WTC11 (cell line): ENCODE data around the gene HYDIN.
"Not testable (repeated sequence)": the region's sequence is repeated elsewhere in the genome, so short reads cannot be mapped to it uniquely, and the experiment has no call there.

Experiments used
- CBFB ChIP-seq: sonication (generic); formaldehyde crosslinking; IDR thresholded peaks from 2 replicates; pipeline ENCODE4 v1.8.1; 2022; ENCODE audit warnings: mild to moderate bottlenecking, low read depth, missing genetic modification reagents
- CREM ChIP-seq: sonication (generic); formaldehyde crosslinking; IDR thresholded peaks from 2 replicates; pipeline ENCODE4 v1.8.1; 2022; ENCODE audit warnings: mild to moderate bottlenecking, missing genetic modification reagents, moderate library complexity
- NR3C1 ChIP-seq: sonication (generic); formaldehyde crosslinking; conservative IDR thresholded peaks from 2 replicates; pipeline ENCODE4 v1.8.1; 2023; ENCODE audit warnings: low read depth, mild to moderate bottlenecking, missing genetic modification reagents
- ZNF138 ChIP-seq: sonication (generic); formaldehyde crosslinking; conservative IDR thresholded peaks from 2 replicates; pipeline ENCODE4 v1.8.1; 2022; ENCODE audit warnings: mild to moderate bottlenecking, moderate library complexity, missing genetic modification reagents
- TF ChIP-seq, protein P1 (sequence below): fragments of 200-600 bp; IDR thresholded peaks from 2 replicates; pipeline ENCODE4 v1.8.0; 2022; ENCODE audit warnings: antibody characterized with exemption
- TF ChIP-seq, protein P2 (sequence below): sonication (generic); formaldehyde crosslinking; IDR thresholded peaks from 2 replicates; pipeline ENCODE4 v1.8.1; 2023; ENCODE audit warnings: mild to moderate bottlenecking, missing genetic modification reagents, borderline replicate concordance
- TF ChIP-seq, protein P3 (sequence below): sonication (generic); formaldehyde crosslinking; IDR thresholded peaks from 2 replicates; pipeline ENCODE4 v1.8.0; 2023; ENCODE audit warnings: missing genetic modification reagents

DNA sequence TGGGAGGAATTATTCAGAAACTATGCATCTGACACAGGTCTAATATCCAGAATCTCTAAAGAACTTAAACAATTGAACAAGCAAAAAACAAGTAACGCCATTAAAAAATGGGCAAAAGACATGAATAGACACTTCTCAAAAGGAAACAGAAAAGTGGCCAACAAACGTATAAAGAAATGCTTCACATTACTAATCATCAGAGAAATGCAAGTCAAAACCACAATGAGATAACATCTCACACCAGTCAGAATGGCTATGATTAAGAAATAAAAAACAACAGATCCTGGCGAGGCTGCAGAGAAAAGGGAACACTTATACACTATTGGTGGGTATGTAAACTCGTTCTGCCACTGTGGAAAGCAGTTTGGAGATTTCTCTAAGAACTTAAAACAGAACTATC lies 379.2 kb downstream of the HYDIN start:
- TF ChIP-seq, protein P1, sequence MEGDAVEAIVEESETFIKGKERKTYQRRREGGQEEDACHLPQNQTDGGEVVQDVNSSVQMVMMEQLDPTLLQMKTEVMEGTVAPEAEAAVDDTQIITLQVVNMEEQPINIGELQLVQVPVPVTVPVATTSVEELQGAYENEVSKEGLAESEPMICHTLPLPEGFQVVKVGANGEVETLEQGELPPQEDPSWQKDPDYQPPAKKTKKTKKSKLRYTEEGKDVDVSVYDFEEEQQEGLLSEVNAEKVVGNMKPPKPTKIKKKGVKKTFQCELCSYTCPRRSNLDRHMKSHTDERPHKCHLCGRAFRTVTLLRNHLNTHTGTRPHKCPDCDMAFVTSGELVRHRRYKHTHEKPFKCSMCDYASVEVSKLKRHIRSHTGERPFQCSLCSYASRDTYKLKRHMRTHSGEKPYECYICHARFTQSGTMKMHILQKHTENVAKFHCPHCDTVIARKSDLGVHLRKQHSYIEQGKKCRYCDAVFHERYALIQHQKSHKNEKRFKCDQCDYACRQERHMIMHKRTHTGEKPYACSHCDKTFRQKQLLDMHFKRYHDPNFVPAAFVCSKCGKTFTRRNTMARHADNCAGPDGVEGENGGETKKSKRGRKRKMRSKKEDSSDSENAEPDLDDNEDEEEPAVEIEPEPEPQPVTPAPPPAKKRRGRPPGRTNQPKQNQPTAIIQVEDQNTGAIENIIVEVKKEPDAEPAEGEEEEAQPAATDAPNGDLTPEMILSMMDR = not testable (repeated sequence)
- not testable (repeated sequence) for TF ChIP-seq CBFB (CRISPR knock-in tag); ZNF138 (CRISPR knock-in tag); NR3C1; CREM
- TF ChIP-seq, protein P2, sequence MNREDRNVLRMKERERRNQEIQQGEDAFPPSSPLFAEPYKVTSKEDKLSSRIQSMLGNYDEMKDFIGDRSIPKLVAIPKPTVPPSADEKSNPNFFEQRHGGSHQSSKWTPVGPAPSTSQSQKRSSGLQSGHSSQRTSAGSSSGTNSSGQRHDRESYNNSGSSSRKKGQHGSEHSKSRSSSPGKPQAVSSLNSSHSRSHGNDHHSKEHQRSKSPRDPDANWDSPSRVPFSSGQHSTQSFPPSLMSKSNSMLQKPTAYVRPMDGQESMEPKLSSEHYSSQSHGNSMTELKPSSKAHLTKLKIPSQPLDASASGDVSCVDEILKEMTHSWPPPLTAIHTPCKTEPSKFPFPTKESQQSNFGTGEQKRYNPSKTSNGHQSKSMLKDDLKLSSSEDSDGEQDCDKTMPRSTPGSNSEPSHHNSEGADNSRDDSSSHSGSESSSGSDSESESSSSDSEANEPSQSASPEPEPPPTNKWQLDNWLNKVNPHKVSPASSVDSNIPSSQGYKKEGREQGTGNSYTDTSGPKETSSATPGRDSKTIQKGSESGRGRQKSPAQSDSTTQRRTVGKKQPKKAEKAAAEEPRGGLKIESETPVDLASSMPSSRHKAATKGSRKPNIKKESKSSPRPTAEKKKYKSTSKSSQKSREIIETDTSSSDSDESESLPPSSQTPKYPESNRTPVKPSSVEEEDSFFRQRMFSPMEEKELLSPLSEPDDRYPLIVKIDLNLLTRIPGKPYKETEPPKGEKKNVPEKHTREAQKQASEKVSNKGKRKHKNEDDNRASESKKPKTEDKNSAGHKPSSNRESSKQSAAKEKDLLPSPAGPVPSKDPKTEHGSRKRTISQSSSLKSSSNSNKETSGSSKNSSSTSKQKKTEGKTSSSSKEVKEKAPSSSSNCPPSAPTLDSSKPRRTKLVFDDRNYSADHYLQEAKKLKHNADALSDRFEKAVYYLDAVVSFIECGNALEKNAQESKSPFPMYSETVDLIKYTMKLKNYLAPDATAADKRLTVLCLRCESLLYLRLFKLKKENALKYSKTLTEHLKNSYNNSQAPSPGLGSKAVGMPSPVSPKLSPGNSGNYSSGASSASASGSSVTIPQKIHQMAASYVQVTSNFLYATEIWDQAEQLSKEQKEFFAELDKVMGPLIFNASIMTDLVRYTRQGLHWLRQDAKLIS (CRISPR knock-in tag) = not testable (repeated sequence)
- TF ChIP-seq, protein P3, sequence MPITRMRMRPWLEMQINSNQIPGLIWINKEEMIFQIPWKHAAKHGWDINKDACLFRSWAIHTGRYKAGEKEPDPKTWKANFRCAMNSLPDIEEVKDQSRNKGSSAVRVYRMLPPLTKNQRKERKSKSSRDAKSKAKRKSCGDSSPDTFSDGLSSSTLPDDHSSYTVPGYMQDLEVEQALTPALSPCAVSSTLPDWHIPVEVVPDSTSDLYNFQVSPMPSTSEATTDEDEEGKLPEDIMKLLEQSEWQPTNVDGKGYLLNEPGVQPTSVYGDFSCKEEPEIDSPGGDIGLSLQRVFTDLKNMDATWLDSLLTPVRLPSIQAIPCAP = not testable (repeated sequence)
